Liver (tissue), 9 donors: ENCODE results near the gene GSAP. TPM values are rescaled to one million over a fixed set of nuclear protein-coding genes. Genes with fewer than 3 reads are reported as not detected.

ENCODE experiments used
- DNase-seq: peaks from one replicate; pipeline ENCODE4 v3.0.0-alpha.2; 2017; ENCODE audit warnings: low spot score
- H3K27ac ChIP-seq, 2 donors: one replicate each; pipeline ENCODE4 v1.7.0; 2013; ENCODE audit warnings: inconsistent platforms in 2 of 2, low read length in 2 of 2, control low read depth in 1 of 2, low read depth in 1 of 2, mild to moderate bottlenecking in 1 of 2
- H3K27me3 ChIP-seq, 4 donors: one replicate each; pipeline versions ENCODE4 v1.6.1 to v1.7.0; 2013; ENCODE audit warnings: low read length in 3 of 4, inconsistent platforms in 1 of 4, mild to moderate bottlenecking in 1 of 4, moderate library complexity in 1 of 4; ENCODE audit not compliant: control insufficient read depth in 4 of 4, insufficient read depth in 4 of 4
- H3K36me3 ChIP-seq, 4 donors: one replicate each; pipeline versions ENCODE4 v1.6.1 to v1.7.0; 2013; ENCODE audit warnings: low read length in 3 of 4, mild to moderate bottlenecking in 3 of 4, low read depth in 1 of 4, moderate library complexity in 1 of 4; ENCODE audit not compliant: control insufficient read depth in 4 of 4, insufficient read depth in 3 of 4
- H3K4me1 ChIP-seq, 4 donors: one replicate each; pipeline versions ENCODE4 v1.6.1 to v1.7.0; 2013; ENCODE audit warnings: low read length in 3 of 4, mild to moderate bottlenecking in 3 of 4, moderate library complexity in 1 of 4; ENCODE audit not compliant: control insufficient read depth in 4 of 4, insufficient read depth in 4 of 4
- H3K4me3 ChIP-seq, 3 donors: one replicate each; pipeline versions ENCODE4 v1.6.1 to v1.7.0; 2013; ENCODE audit warnings: low read length in 3 of 3, control low read depth in 1 of 3, low read depth in 1 of 3, mild to moderate bottlenecking in 1 of 3
- H3K9ac ChIP-seq, 2 donors: one replicate each; pipeline ENCODE4 v1.7.0; 2013; ENCODE audit warnings: low read length in 2 of 2, mild to moderate bottlenecking in 2 of 2, moderate library complexity in 2 of 2, control low read depth in 1 of 2, low read depth in 1 of 2
- H3K9me3 ChIP-seq, 4 donors: one replicate each; pipeline versions ENCODE4 v1.6.1 to v1.7.0; 2013; ENCODE audit warnings: low read length in 3 of 4; ENCODE audit not compliant: control insufficient read depth in 4 of 4
- ATF3 ChIP-seq: IDR thresholded peaks from 2 replicates; pipeline ENCODE4 v1.6.1; 2016; ENCODE audit warnings: antibody characterized with exemption
- CTCF ChIP-seq: fragments of 150-350 bp; IDR thresholded peaks from 2 replicates; pipeline ENCODE4 v1.5.1; 2017; ENCODE audit warnings: improper control_type of control experiment, low read depth, low read length; ENCODE audit not compliant: missing input control
- EGR1 ChIP-seq, 2 donors: IDR thresholded peaks; 2 replicates each; pipeline ENCODE4 v1.6.1; 2016 to 2018; ENCODE audit warnings: antibody characterized with exemption in 2 of 2, low read depth in 2 of 2
- FOXA1 ChIP-seq: IDR thresholded peaks from 2 replicates; pipeline ENCODE4 v1.6.1; 2016; ENCODE audit warnings: antibody characterized with exemption
- FOXA2 ChIP-seq: IDR thresholded peaks from 2 replicates; pipeline ENCODE4 v1.6.1; 2016; ENCODE audit warnings: antibody characterized with exemption
- GABPA ChIP-seq, 2 donors: IDR thresholded peaks in 1 of 2; conservative IDR thresholded peaks in 1 of 2; 2 replicates each; pipeline ENCODE4 v1.6.1; 2016; ENCODE audit warnings: antibody characterized with exemption in 2 of 2, mild to moderate bottlenecking in 1 of 2, moderate library complexity in 1 of 2
- HNF4A ChIP-seq, 2 donors: conservative IDR thresholded peaks; 2 replicates each; pipeline ENCODE4 v1.6.1; 2016; ENCODE audit warnings: antibody characterized with exemption in 2 of 2, mild to moderate bottlenecking in 2 of 2
- HNF4G ChIP-seq: IDR thresholded peaks from 2 replicates; pipeline ENCODE4 v1.6.1; 2016; ENCODE audit warnings: antibody characterized with exemption
- JUND ChIP-seq, 2 donors: IDR thresholded peaks; 2 replicates each; pipeline ENCODE4 v1.6.1; 2016; ENCODE audit warnings: antibody characterized with exemption in 2 of 2
- MAX ChIP-seq: IDR thresholded peaks from 2 replicates; pipeline ENCODE4 v1.6.1; 2016; ENCODE audit warnings: antibody characterized with exemption
- NR2F2 ChIP-seq: IDR thresholded peaks from 2 replicates; pipeline ENCODE4 v1.6.1; 2016; ENCODE audit warnings: antibody characterized with exemption
- RAD21 ChIP-seq, 2 donors: IDR thresholded peaks; 2 replicates each; pipeline ENCODE4 v1.6.1; 2016; ENCODE audit warnings: antibody characterized with exemption in 2 of 2, mild to moderate bottlenecking in 2 of 2
- REST ChIP-seq: IDR thresholded peaks from 2 replicates; pipeline ENCODE4 v1.6.1; 2016; ENCODE audit warnings: antibody characterized with exemption, mild to moderate bottlenecking
- RXRA ChIP-seq, 2 donors: IDR thresholded peaks; 2 replicates each; pipeline ENCODE4 v1.6.1; 2017 to 2018; ENCODE audit warnings: antibody characterized with exemption in 2 of 2, mild to moderate bottlenecking in 1 of 2
- SP1 ChIP-seq: IDR thresholded peaks from 2 replicates; pipeline ENCODE4 v1.6.1; 2018; ENCODE audit warnings: antibody characterized with exemption, mild to moderate bottlenecking
- TAF1 ChIP-seq: conservative IDR thresholded peaks from 2 replicates; pipeline ENCODE4 v1.6.1; 2016; ENCODE audit warnings: antibody characterized with exemption, mild to moderate bottlenecking
- YY1 ChIP-seq: IDR thresholded peaks from 2 replicates; pipeline ENCODE4 v1.6.1; 2016; ENCODE audit warnings: antibody characterized with exemption, mild to moderate bottlenecking
- ZBTB33 ChIP-seq: IDR thresholded peaks from 2 replicates; pipeline ENCODE4 v1.6.1; 2016; ENCODE audit warnings: antibody characterized with exemption
- whole genome bisulfite sequencing: extraction: QIAGEN DNeasy Blood & Tissue Kit; methylation state at CpG from one replicate; pipeline ENCODE4 v1.1.7; 2013; 5-methylcytosine and 5-hydroxymethylcytosine counted together
- polyA plus RNA-seq, 2 donors: library from polyadenylated mRNA; stranded (reverse) in 1 of 2; unstranded in 1 of 2; fragments of 200-250 nt in 1 of 2; fragments of >200 nt in 1 of 2; fragmentation: Nextera tagmentation in 1 of 2; extraction: Ambion mirVana in 1 of 2; gene quantifications; one replicate each; pipeline versions ENCODE4 v1.2.1 to v1.2.3, GENCODE V29; 2013 to 2015
- total RNA-seq, 2 donors: library from RNA; depleted of rRNA; stranded (reverse); fragments of >200 nt; gene quantifications; one replicate each; pipeline ENCODE4 v1.2.3, GENCODE V29; 2014
- donor health status: healthy.
- donor health status: healthy.
- donor health status: healthy.
- donor health status: healthy.
- donor health status: healthy.

The GSAP gene
- total and polyA plus RNA-seq, 4 donors, result 4.1 to 30.9 (median 17.7) TPM

- TF ChIP-seq RAD21 (IDR thresholded peaks at IDR 0.05) (no peak), NR2F2 (no peak), SP1 (no peak), CTCF (no peak), RXRA (IDR thresholded peaks at IDR 0.05) (no peak), FOXA2 (no peak), HNF4A (conservative IDR thresholded peaks at IDR 0.05) (no peak), EGR1 (IDR thresholded peaks at IDR 0.05; ENCODE audit: low read depth in 2 of 2) (no peak), GABPA (IDR thresholded peaks at IDR 0.05 in 1 of 2, conservative IDR thresholded peaks at IDR 0.05 in 1 of 2) (no peak), MAX (no peak), YY1 (no peak), REST (no peak), FOXA1 (no peak), TAF1 (no peak), ZBTB33 (no peak), HNF4G (no peak), ATF3 (no peak), JUND (IDR thresholded peaks at IDR 0.05) (no peak)
- Histone ChIP-seq H3K27me3 (no peaks in the 10 kb centered on the region), H3K9ac (no peak overlapping the region), H3K9me3 (no peaks in the 10 kb centered on the region), H3K4me3 (no peak overlapping the region), H3K27ac (no peak overlapping the region), H3K4me1 (no peaks in the 10 kb centered on the region), H3K36me3 (peaks cover 3 to 17% (median 10%) of the 10 kb centered on the region in 4 donors)
- DNase-seq, result no peak
- WGBS, result 98% methylated on average over 4 of the region's 4 CpGs
Measured at GRCh38 chr7:77367976-77368375, 48.2 kb downstream of the GSAP start.
